ENCODE data around the gene NDST1.

Gene NDST1

DNA sequence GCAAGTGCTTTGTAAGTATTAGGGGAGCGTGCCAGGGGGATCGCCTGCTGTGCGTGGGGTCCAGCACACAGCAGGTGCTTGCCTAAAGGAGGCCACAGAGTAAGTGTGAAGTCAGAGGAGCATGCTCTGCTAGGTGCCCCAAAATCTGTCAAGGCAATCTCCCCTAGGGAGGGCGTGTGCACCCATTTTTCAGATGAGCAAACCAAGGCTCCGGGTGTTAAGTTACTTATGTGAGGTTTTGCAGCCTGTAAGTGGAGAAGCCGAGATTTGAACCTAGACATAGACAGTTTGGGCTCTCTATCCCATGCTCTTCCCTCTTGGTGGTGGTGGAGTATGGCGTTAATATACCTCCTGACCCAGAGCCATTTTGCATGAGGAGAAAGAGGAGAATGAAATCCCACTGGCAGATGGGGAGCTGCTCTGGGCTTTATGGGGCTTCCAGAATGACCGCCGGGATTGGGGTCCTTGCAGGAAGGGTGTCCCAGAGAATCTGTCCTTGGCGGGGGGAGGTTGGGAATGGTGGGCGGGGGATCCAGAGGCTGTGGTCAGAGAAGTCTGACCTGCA is 14.1 kb downstream of the NDST1 start:
- no peak overlapping the region for H3K4me3 ChIP-seq (ENCODE audit: low read depth, low read length)

DNA sequence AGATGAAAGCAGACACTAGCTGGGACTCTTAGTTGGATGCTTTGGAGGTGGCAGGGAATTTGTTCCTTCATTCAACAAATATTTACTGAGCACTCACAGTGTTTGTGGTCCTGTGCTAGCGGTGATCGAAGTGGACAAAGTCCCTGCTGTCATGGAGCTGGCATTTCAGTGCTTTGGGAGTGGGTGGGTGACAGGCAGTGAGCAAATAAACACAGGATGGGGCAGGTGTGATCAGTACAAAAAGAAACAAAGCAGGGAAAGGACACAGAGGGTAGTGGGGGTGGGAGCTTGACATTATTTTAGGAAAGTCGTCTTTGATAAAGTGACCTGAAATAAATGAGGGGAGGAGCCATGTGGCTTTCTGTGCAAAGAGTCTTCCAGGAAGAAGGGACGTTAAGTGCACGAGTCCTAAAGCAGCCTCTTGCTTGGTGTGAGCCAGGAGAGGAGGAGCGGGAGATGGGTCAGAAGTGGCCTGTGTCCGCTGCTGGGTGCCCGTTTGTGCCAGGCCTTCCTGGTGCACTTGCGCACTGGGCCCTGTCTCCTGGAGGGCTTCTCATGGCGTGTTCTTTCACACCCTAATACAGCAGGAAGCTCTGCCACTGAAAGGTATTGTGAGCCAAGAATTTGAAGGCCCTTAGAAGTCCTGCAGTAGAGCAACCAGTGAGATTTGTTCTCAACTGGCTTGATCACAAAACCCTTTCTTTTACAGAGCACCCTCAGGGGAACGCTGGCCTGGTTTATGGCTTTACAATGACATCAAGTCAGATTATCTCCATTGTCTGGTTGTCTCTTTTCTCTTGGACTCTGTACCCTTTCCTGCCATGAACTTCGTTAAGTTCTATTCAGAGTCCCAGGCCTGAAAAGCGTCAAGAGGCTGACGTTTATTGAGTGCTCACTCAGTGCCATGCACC is 14.8 kb downstream of the NDST1 start:
- H3K4me3 ChIP-seq (ENCODE audit: low read depth, low read length), result no peak overlapping the region

DNA sequence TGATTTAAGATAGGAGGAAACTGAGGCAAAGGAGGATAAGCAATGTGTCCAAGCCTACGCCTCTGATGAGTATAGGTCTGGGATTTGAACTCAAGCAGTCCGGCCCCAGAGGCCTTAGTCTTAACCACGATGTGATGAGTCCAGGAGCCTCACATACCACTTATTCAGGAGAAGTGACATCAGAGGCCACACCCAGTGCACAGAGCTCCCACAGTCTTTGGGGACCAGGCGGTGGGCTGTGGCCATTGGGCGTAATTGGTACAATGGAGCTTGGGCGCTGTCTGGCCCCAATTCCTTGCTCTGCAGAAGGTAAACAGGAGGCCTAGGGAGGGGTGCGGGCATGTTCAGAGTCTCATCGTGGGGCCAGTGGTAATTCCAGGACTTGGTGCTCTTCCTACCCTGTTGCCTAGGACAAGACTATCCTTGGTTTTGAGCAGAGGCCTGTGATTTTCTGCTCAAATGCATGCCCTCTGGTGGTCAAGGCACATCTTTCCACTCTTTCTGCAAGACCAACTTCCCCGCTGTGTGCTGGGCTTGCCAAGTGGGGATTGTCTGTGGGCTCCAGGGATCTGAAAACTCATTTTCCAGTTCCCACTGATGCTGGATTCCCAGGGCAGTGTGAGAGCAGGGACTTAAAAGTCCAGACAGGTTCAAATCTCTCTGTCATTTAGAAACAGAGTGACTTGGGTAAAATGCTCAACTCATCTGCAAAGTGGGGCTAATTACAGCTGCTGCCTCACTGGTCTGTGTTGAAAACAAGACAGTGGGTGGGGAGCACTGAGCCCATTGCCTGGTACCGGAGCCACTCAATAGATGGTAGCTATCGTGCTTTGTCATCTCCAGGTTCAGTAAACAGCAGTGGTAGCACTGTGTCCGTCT is 15.8 kb downstream of the NDST1 start:
- no peak overlapping the region for H3K4me3 ChIP-seq (ENCODE audit: low read depth, low read length)

DNA sequence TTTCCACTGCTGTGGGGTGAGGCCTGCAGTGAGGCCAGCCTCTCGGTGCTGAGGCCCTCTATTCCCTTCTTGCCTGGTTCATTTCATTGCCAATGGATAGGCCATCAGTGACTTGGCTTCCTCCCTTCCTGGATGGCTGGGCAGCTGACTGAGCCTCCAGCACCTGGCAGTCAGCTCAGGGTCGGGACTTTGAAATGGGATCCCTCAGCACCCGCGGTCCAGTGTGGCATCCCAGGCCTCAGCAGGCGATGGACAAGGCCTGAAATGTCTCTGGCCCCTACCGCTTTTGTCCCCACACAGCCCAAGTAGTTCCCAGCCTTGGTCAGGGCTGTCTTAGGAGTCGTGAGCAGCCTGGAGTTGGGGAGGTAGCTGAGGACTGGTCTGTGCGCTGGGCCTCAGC is 17.2 kb downstream of the NDST1 start:
- H3K4me3 ChIP-seq (ENCODE audit: low read depth, low read length), result no peak overlapping the region

DNA sequence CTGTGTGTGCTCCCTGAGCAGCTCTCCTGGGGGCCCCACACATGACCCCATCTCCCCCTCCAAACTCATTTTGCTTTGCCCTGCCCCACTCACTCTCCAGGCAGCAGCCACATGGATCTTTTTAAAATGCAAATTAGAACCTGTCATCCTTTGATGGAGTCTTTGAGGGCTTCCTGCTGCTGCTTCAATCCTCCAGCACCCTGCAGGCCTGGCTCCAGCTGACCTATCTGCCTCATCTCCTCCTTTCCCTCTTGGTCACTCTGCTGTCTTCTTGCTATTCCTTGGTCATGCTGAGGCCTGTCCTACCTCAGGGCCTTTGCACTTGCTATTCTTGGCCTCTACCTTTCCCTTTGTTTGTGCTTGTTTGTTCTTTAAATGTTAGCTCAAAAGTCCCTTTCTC is 17.9 kb downstream of the NDST1 start:
- no peak overlapping the region for H3K4me3 ChIP-seq (ENCODE audit: low read depth, low read length)

DNA sequence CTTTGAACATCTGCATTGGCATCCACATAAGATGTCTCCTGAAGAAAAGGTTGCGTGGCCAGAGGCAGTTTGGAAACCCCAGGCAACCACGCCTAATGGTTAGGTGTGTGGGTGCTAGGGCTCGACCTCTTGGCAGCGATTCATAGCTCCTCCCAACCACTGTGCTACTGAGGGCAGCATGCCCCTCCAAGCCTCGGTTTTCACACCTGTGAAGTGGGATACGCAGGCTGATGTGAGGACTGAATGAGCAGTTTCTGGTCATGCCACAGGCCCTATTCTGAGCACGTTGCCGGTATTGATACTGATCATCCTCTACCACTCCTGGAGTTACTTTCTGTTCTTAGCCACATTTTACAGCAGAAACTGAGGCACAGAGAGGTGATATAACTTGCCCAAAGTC is 19.1 kb downstream of the NDST1 start:
- no peak overlapping the region for H3K4me3 ChIP-seq (ENCODE audit: low read depth, low read length)

DNA sequence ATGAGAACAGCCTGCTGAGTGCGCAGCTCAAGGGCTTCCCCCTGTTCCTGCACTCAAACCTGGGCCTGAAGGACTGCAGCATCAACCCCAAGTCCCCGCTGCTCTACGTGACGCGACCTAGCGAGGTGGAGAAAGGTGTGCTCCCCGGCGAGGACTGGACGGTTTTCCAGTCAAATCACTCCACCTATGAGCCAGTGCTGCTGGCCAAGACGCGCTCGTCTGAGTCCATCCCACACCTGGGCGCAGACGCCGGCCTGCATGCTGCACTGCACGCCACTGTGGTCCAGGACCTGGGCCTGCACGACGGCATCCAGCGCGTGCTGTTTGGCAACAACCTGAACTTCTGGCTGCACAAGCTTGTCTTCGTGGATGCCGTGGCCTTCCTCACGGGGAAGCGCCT is 19.9 kb downstream of the NDST1 start:
- no peak overlapping the region for H3K4me3 ChIP-seq (ENCODE audit: low read depth, low read length)

DNA sequence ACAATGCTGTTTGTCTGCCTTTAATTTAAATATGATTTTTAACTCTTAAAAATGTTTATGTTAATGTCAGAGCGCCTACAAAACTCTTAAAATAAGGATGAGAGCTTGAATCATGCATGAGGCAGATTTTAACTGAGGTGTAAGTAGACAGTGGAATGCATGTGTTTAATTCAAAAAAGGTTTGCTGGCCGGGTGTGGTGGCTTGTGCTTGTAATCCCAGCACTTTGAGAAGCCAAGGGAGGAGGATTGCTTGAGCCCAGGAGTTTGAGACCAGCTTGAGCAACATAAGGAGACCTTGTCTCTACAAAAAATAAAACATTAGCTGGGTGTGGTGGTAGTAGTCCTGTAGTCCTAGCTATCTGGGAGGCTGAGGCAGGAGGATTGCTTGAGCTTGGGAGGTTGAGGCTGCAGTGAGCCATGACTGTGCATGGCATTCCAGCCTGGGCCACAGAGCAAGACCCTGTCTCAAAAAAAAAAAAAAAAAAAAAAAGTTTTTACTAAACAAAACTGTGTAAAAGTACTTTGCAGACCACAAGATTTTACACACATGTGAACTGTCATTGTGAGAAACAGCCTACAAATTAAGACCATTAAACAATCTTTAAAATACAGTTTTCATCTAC is 21.1 kb downstream of the NDST1 start:
- no peak overlapping the region for H3K4me3 ChIP-seq (ENCODE audit: low read depth, low read length)

DNA sequence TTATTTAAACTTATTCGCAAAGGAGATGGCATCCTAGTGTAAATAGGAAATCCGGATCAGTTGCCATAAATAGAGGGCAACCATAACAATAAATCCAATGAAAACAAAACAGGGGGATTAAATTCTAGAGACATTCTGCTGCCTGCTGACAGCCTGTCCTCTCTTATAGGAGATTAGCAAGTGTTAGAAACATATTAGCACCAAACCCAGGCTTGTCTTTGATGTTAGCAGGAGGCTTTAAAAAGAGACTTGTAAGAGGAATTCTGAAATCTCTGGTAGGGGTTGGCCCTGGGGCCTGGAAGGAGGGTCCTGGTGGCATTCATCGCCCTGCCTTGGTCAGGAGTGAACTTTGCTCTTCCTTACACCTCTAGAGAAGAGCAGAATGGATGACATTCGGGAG is 21.6 kb downstream of the NDST1 start:
- H3K4me3 ChIP-seq (ENCODE audit: low read depth, low read length), result no peak overlapping the region

DNA sequence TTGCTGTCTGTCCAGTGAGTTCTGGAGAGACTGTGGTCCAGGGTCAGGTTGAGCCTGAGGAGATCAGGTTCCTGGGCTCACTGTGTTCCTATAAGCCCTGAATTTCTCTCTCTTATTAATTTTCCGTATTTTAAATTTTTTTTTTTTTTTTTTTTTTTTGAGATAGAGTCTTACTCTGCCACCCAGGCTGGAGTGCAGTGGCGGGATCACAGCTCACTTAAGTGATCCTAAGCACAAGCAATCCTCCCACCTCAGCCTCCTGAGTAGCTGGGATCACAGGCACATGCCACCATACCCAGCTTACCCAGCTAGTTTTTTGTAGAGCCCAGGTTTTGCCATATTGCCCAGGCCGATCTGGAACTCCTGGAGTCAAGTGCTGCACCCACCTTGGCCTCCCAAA is 22.5 kb downstream of the NDST1 start:
- no peak overlapping the region for H3K4me3 ChIP-seq (ENCODE audit: low read depth, low read length)

DNA sequence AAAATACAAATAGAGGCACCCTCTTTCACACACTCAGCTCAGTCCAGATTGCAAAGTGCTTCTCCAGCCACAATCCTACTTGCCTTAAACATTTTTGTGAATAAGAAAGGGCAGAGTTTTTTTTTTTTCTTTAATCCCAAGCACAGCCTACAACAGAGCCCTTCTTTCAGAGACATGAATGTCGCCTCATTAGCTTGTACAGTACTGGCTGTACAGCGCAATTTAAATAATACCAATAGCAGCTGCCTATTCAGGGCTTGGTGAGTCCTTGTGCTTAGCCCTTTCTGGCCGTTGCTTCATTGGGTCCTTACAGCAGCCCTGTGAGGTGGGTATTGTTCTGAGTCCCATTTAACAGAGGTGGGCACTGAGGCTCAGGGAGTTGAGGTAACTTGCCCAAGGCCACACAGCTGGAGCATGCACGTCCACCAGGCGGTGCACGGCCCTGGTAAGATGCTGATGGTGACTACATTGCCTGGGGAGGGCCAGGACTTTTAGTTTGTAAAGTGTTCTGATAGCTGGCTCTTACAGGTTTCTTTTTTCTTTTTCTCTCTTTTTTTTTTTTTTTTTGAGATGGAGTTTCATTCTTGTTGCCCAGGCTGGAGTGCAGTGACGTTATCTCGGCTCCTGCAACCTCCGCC is 23.1 kb downstream of the NDST1 start:
- no peak overlapping the region for H3K4me3 ChIP-seq (ENCODE audit: low read depth, low read length)

DNA sequence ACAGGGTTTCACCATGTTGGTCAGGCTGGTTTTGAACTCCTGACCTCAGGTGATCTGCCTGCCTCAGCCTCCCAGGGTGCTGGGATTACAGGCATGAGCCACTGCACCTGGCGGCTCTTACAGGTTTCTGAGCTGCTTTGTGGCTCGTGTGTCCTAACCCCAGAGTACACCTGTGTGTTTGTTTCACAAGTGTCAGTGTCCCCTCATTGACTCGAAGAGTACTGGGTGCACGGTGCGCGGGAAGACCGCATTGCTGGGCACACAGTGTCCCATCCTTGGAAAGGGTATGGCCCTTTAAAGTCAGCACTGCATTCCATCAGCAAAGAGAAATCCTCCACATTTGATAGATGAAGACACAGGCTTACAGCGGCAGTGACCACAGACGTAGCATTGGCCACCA is 23.8 kb downstream of the NDST1 start:
- no peak overlapping the region for H3K4me3 ChIP-seq (ENCODE audit: low read depth, low read length)

DNA sequence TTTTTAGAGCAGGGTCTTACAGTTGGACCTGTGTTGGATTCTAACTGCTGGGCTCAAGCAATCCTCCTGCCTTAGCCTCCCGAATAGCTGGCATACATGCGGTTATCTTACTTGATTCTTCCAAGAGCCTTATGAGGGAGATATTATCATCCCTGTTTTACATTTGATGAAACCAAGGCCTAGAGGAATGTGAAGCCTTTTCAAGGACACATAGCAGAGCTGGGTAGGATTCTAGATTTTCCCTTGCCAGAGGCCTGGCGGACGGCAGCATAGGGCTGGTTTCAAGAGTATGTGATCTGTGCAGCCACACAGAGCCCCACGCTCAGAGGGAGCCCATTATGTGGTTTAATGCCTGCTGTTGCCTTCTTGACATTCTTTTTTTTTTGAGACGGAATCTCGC is 24.2 kb downstream of the NDST1 start:
- H3K4me3 ChIP-seq (ENCODE audit: low read depth, low read length), result no peak overlapping the region

DNA sequence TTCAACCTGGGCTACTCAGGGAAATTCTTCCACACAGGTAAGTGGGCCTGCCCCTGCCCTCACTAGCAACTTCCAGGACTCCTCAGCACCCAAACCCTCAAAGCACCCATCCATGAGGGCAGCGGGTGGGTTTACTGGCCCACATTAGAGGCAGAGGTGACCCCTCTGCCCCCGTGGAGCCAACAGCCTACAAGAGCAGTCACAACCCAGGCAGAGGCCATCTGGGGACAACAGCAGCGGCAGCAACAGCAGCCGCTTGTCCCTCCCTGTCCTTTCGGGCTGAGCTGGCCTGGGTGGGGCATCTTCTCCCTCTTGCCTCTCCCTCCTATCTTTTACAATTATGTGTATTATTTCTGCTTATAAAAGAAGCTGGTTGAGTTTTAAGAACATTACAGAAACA is 25.1 kb downstream of the NDST1 start:
- H3K4me3 ChIP-seq (ENCODE audit: low read depth, low read length), result no peak overlapping the region

DNA sequence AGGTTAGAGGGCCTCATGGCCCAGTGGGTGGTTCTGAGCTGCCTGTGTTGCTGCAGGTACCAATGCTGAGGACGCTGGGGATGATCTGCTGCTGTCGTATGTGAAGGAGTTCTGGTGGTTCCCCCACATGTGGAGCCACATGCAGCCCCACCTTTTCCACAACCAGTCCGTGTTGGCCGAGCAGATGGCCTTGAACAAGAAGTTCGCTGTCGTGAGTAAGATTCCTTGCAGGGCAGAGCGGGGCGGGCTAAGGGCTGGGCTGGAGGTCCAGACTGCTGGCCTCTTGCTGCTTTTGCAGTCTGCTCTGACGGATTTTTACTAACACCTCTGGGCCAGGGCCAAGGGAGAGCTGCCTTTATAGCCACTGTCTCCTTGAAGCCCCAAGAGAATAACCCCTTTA is 26.9 kb downstream of the NDST1 start:
- H3K4me3 ChIP-seq (ENCODE audit: low read depth, low read length), result no peak overlapping the region

DNA sequence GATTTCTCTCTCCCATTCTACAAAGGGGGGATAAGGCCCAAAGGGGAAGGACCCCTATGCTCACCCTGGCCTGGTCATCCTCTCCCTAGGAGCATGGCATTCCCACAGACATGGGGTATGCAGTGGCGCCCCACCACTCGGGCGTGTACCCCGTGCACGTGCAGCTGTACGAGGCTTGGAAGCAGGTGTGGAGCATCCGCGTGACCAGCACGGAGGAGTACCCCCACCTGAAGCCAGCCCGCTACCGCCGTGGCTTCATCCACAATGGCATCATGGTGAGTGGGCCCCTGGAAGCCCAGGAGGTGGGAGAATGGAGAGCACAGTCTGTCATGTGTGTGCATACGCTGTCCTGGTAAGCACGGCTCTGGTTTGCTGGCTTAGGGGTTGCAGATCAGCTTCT is 27.7 kb downstream of the NDST1 start:
- no peak overlapping the region for H3K4me3 ChIP-seq (ENCODE audit: low read depth, low read length)

DNA sequence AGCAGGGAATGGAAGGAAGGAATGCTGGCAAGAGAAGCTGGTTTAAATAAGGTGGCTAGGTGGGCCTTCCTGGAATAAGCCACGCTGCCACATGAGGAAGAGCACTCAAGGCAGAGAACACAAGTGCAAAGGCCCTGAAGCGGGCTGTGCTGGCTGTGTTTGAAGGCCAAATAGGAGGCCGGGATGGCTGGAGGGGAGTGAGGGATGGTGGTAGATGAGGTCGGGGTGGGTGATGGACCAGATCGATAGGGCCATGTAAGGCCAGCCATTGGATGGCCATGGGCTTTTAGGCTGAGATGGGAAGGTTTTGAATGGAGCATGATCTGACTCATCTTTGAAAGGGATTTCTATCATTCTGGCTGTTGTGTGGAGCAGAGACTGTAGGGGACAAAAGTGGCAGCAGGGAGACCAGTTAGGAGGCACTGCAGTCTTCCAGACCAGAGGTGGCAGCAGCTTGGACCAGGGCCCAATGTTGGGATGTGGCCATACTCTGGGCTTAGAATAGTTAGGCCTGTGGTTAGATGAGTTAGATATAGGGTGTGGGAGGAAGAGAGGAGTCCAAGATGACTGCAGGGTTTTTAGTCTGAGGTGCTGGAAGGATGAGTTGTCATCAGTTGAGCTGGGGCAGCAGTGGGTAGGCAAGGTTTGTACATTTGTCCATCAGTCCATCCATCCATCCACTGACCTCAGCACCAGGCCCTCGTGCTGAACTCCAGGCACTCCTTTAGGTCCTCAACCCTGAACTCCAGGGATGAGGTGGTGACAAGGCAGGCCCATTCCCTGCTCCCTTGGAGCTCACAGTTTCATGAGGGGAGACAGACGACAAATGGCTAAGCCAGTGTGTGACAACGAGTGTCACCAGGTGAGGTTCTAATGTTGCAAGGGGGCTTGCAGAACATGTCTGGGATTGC is 30.3 kb downstream of the NDST1 start:
- H3K4me3 ChIP-seq (ENCODE audit: low read depth, low read length), result no peak overlapping the region

DNA sequence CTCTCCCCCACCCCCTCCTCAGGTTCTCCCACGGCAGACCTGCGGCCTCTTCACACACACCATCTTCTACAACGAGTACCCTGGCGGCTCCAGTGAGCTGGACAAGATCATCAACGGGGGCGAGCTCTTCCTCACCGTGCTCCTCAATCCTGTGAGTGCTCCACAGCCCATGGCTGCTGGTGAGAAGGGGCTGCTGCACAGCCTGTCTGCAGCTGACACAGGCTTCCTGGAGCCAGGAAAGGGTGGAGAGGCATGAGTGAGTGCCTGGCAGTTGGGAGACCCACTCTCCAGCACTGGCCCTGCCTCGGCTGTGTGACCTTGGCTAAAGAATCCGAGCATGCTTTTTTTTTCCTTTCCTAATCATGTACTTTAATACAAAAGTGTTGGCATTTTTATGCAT is 31.3 kb downstream of the NDST1 start:
- no peak overlapping the region for H3K4me3 ChIP-seq (ENCODE audit: low read depth, low read length)

DNA sequence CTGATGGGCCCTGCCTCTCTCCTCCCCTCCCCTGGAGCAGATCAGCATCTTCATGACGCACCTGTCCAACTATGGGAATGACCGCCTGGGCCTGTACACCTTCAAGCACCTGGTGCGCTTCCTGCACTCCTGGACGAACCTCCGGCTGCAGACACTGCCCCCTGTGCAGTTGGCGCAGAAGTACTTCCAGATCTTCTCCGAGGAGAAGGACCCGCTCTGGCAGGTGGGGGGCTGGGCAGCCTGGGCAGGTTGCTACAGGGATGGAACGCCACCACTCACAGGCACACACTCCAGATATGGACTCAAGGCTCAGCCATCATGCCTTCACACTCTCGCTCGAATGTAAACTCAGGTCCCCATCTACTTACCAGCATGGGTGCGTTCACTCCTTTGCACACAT is 32.1 kb downstream of the NDST1 start:
- H3K4me3 ChIP-seq (ENCODE audit: low read depth, low read length), result no peak overlapping the region
